NOMO-1 treated with DMSO at 0.1 percent for 48 hours (cell line): ENCODE results near the gene LSM14A.
"Not testable (repeated sequence)": the region's sequence is repeated elsewhere in the genome, so short reads cannot be mapped to it uniquely, and the experiment has no call there.

Source experiments
- DNase-seq: peaks from one replicate; lab custom pipeline; 2025; ENCODE audit not compliant: unreplicated experiment; lab: John Stamatoyannopoulos, UW

The LSM14A gene

DNA sequence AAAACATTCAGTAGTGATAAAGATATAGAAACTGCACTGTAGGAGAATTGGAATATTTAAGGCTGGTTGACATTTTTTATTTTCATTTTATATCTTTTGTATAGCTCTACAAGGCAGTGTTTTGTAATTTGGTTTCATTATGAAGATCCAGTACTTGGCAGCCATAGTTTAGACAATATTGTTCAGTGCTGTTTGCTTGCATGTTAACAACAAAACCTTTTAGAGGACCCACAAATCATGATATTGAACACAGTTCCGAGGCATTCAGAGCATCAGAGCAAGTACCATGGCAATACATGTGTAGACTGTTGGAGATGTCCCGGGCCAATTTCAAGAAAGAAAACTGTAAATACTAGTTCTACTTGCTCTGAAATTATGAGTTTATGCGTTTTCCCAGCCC is 56.5 kb downstream of the LSM14A start:
- DNase-seq, result no peak

DNA sequence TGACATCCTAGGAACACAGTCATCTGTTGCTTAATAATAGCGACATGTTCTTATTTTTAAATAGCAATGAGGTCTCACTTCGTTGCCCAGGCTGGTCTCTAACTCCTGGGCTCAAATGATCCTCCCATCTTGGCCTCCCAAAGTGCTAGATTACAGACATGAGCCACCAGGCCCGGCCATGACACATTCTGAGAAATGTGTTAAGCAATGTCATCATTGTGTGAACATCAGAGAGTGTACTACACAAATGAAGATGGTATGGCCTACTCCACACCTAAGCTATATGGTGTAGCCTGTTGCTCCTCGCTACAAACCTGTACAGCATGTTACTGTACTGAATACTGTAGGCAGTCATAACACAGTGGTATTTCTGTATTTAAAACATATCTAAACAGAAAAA is 57.4 kb downstream of the LSM14A start:
- no peak for DNase-seq

DNA sequence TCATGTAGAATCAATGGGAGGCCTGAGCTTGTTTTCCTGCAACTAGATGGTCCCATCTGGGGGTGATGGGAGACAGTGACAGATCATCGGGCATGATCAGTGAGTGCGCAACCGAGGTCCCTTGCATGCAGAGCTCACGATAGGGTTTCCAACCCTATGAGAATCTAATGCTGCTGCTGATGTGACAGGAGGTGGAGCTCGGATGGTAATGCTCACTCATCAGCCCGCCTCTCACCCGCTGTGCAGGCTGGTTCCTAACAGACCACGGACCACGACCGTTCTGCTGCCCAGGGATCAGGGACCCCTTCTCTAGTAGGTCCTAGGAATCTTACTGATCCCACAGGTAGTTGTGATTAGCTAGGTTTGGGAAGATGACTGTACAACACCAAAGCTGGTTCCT is 58.5 kb downstream of the LSM14A start:
- DNase-seq, result no peak

DNA sequence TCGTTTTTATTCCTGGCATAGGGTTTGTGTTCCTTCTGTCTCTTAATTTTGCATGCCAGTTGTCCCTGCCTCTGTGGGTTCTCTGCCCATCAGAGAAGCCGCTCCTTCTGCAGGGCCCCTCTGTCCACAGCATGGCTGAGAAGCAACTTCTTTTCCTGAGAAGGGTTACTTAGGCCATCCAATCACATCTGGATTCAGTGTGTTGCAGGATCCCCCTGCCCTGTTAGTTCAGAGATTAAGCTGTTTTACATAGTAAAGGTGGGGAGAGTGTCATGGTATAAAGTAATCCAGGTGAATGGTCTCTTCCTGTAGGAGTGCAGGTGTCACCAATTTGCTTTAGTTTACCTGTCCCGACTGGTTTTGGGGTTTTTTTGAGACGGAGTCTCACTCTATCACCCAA is 59.1 kb downstream of the LSM14A start:
- DNase-seq, result no peak

DNA sequence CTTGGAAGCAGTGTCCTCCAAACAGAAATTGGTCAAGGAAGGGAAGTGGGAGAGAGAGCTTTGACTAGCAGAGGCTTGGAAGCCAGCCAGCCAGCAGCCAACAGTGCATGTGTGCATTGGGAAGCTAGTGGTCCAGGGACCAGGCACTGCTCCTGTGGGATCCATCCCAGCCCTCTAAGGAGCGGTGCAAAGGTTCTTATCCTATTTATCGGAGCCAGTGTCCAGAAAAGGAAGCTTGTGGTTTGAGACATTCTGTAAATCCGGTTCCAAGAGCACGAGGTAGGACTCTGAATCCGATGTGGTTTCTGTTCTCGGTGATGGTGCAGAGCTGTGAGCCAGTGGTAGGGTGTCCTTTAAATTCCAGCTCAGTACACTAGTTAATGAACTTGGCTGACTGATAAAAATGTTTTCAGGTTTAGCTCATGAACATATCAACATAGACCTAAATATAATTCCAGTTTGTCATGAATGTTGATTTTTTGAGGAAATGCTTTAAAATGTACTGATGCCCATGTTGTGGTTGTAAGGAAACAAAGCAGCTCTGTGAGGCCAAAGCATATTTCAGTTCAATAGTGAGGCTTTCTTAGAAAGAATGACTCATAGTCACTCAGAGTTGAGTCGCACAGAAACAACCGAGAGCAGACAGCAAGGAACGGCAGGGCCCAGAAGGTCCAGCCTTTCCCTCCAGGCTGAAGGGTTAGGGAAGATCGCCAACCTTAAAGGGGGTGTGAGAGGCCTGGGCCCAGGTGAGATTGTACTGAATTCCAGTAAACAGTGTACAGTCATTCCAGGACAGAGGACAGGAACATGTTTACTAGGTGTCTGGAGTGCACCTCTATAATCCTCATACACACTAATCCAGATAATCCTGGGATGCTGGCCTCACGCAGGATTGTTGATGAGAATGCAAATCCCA is 60.5 kb downstream of the LSM14A start:
- DNase-seq, result no peak

DNA sequence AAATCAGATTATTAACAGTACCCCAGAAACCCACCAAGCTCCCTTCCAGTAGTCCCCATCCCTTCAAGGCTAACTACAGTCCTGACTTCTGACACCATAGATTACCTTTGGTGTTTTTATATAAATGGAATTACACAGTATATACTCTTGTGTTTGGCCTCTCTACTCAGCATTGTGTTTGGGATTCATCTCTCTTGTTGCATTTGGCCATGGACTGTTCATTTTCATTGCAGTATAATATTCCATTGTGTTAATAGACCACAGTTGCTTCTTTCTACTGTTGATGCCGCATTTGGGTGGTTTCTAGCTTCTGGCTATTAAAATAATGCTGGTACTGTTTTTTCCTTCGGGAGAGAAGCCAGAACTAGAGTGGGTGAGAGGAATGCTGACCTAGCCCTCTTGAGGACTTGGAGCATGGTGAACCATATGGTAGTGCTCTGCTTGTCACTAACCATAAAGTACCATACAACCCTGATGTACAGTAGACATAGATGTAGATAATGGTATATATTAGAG is 63.2 kb downstream of the LSM14A start:
- no peak for DNase-seq

DNA sequence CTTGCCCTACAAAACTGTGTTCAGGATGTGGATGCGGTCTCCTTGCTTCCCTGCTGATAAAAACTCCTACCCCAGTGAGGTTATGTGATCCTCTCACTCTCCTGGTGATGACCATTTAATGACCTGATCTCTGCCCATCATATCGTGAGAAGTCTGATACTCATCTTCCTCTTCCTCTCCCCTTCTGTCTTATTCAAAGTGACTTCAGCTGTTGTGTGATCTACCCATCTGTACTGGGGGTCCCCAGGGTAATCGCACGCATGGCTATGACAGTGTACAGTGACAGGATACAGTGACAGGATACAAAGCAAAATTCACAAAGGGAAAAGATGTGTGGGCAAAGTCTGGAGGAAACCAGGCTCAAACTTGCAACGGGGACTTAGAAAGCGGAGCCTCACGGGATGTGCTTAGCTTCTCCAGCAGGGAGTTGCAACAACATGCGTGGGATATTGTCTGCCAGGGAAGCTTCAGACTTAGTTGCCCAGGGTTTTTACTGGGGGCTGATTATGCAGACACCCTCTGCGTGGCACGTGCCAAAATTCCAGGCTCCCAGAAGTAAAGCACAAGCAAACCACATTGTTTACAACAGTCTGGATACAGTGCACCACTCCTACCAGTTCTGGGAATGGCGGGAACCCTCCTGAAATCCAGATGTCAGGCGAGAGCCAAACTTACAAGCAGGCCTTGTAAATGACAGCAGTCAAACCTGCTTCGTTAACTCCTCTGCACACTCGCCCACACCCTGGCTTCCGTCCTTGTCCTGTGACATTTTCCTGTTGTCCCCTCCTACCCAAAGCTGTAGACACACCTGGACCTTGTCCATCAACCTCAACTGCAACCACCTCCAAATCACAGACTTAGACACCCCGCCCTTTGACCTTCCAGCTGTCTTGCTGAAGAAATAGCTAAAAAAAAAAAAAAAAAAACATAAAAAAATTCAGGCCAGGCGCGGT is 64.0 kb downstream of the LSM14A start:
- no peak for DNase-seq

DNA sequence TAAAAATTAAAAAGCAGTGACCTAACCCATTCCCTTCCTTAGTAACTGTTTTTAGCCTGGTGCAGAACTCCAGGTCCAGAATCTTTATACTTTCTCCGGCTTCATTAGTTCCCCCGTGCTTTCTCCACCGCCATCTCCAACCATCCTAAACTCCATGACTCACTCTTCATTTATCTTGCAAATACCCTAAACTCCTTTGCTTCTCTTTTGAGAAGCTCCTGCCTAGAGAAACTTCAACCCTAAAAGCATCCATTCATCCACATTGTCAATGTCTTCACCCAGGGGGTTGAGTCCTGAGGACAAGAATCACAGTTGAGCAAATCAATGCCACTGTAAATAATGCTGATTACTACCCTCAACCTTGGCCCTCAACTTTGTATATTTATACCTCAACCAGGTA is 65.0 kb downstream of the LSM14A start:
- no peak for DNase-seq

DNA sequence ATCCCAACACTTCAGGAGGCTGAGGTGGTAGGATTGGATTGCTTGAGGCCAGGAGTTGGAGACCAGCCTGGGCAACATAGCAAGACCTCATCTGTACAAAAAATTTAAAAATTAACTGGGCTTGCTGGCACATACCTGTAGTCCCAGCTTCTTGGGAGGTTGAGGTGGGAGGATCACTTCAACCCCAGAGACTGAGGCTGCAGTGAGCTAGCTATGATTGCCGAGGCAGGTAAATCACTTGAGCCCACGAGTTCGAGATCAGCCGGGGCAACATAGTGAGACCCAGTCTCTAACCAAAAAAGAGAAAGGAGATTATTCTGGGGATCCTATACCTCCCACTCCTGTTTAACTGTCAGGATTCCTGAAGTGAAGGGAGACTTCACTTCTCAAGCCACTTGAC is 65.6 kb downstream of the LSM14A start:
- no peak for DNase-seq

DNA sequence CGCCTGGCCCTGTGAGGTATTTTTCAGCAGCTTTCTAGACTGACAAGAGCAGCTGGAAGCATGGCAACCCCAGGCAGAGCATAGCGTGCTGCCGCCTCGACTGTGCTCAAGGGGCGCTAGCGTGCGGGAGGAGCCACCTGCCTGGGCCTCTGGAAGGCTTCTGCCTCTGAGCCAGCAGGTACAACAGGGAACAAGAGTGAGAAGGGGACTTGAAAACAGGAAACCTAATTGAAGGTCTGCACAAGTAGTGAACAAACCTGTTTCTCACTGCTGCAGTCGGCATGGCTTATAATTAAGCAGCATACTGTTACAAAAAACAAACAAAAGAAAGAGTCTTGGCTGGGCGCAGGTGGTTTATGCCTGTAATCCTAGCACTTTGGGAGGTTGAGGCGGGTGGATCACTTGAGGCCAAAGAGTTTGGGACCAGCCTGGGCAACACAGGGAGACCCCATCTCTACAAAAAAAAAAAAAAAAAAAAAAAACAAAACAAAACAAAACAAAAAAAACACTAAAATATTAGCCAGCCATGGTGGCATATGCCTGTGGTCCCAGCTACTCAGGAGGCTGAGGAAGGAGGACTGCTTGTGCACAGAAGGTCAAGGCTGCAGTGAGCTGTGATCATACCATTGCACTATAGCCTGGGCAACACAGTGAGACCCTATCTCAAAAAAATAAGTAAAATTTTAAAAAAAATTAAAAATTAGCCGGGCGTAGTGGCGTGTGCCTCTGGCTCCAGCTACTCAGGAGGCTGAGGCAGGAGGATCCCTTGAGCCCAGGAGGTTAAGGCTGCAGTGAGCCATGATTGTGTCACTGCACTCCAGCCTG is 69.4 kb downstream of the LSM14A start:
- no peak for DNase-seq

DNA sequence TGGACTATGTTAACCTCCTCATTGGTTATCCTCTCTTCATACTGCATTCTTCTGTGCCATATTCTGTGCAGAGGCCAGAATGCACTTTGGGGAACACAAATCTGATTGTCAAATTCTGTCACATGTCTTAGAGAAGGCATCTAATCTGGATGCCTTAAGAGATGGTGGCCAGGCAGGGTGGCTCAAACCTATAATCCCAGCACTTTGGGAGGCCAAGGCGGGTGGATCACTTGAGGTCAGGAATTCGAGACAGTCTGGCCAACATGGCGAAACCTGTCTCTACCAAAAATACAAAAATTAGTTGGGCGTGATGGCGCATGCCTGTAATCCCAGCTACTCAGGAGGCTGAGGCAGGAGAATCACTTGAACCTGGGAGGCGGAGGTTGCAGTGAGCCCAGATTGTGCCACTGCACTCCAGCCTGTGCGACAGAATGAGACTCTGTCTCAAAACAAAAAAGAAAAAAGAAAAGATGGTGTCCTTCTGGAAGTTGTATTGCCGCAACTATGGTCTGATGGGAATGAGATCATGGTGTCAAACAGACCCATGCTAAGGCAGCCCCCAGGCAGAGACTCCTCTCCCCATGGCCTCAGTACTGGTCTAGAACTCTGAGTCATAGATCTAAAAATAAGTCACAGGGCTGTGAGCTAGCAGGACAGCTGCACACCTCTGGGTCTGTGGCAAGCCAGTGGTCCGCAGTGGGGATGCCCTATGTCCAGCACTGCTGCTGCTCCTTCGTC is 71.0 kb downstream of the LSM14A start:
- DNase-seq, result not testable (repeated sequence)

DNA sequence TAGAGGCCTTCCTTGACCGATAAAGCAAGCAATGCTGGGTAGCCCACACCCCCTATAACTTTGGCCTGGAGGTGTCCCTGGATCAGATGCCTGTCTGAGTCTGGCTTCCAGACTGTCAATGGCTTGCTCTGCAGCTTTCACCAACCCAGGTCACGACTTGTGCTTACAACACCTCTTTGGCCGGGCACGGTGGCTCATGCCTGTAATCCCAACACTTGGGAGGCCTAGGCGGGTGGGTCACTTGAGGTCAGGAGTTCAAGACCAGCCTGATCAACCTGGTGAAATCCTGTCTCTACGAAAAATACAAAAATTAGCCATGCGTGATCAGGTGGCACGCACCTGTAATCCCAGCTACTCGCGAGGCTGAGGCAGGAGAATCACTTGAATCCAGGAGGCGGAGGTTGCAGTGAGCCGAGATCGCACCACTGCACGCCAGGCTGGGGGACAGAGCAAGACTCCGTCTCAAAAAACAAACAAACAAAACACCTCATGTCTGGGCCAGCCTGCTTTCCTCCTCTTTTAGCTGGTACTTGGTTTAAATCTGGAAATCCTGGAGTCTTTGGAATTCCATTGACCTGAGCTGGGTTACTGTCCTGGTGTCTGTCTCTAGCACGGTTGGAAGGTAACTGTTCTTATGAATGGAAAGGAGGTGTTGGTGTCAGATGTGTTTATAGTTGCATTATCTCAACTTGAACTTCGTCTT is 71.7 kb downstream of the LSM14A start:
- no peak for DNase-seq

DNA sequence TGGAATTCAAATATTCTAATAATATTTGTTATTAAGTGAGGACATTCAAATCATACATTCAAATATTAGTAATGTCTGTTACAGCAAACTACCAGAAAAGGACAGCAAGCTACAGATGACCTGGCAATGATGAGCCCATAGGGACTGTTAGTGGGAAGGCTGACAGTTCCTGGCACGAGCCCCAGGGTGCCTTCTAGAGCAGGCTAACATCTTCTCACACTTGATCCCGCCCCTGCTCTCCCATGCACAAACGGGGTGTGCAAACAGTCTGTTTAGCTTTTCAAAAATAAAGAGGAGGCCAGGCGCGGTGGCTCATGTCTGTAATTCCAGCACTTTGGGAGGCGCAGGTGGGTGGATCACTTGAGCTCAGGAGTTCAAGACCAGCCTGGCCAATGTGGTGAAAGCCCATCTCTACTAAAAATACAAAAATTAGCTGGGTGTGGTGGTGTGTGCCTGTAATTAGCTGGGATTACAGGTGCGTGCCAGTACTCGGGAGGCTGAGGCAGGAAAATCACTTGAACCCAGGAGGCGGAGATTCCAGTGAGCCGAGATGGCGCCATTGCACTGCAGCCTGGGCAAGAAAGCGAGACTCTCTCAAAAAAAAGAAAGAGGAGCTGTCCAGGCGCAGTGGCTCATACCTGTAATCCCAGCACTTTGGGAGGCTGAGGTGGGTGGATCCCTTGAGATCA is 72.5 kb downstream of the LSM14A start:
- DNase-seq, result no peak

DNA sequence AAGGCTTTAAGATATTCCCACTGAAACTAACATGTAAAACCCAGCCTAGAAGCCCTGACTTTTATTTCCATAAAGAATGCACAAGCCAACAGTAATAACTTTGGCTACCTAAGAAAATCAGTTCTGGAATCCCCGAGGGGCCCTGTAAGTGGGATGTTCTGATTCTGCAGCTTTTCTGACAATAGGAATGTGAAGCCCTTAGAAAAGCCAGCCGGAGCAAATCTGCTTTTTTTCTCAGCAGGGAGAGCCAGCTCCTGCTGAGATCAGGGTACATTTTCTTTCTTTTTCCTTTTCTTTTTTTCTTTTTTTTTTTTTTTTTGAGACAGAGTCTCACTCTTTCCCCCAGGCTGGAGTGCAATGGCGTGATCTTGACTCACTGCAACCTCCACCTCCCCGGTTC is 74.0 kb downstream of the LSM14A start:
- DNase-seq, result no peak

DNA sequence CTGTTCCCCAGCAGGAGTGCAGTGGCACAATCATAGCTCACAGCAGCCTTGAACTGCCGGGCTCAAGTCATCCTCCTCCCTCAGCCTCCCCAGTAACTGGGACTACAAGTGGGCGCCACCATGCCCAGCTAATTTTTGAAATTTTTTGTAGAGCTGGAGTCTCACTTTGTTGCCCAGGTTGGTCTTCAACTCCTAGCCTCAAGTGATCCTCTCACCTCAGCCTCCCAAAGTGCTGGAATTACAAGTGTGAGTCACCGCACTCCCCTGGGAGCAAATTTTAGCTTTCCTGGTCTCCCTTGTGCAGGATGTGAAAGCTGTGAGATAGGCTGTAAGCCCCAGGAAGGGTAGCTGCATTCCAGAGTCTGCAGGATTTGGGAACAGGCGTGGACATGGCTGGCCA is 76.6 kb downstream of the LSM14A start:
- no peak for DNase-seq

DNA sequence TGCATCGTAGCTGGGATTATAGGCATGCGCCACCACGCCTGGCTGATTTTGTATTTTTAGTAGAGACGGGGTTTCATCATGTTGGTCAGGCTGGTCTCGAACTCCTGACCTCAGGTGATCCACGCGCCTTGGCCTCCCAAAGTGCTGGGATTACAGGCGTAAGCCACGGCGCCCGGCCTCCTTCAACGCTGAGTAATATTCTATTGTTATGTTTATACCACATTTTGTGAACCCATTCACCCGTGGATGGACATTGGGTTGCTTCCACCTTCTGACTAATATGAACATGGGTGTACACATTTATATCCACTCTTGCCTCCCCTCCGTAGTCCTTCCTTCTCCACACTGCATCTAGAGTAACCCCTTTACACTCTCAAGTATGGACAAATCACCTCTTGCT is 80.9 kb downstream of the LSM14A start:
- not testable (repeated sequence) for DNase-seq

DNA sequence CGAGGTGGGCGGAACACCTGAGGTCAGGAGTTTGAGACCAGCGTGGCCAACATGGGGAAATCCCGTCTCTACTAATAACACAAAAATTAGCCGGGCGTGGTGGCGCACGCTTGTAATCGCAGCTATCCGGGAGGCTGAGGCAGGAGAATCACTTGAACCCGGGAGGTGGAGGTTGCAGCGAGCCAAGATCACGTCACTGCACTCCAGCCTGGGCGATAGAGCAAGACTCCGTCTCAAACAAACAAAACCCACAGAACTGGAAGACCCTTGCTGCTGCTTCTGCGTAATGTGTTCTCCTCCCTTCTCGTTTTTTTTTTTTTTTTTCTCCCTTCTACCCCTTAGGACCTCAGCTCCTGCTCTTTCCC is 81.4 kb downstream of the LSM14A start:
- not testable (repeated sequence) for DNase-seq

DNA sequence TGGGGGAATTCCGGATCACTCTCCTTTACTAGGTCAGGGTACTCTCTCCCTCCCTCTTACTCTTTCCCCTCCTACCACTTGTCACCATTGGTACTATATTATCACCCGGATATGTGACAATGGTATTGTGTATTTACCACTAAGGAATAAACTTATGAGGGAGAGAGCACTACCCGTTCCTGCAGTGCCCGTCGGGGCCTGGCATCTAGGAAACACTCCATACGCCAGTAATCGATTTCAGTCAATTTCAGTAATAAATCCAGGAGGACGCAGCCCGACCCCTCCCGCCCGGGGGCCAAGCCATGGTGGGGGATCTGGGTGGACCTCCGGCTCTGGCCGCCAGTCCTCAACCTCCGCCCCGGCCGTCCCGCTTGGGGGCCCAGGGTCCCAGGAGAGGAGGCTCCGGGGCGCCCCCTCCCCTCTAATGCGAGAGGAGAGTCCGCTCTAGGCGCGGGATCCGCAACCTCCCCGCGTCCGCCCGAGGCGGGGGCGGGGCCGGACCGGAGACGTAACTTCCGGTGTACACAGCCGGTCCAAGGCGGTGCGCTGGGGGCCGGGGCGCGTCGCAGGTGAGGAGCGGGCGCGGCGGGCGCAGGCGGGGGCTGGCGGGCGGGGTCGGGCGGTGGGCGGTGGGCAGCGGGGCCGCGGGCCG is 81.9 kb downstream of the LSM14A start, which contains the start of gene GARRE1:
GARRE1 (plus strand) TSS at position 509 of the 652 bp plus-strand sequence. CDS start 45,920 bp downstream, outside the sequence.
- peak; percentile 36 for DNase-seq
